Progenitor cell of endocrine pancreas (in vitro differentiated cells): ENCODE measurements around the gene VPS13A. TPM values are rescaled to one million over a fixed set of nuclear protein-coding genes. Genes with fewer than 3 reads are reported as not detected.

Experiments used
- DNase-seq: peaks from one replicate; pipeline ENCODE4 v3.0.0; 2021; ENCODE audit warnings: low spot score; ENCODE audit not compliant: unreplicated experiment
- H3K27ac Mint-ChIP-seq: 2 replicates; pipeline ENCODE4 v1.8.0; 2021; ENCODE audit warnings: mild to moderate bottlenecking, moderate library complexity, mixed read lengths
- H3K27me3 Mint-ChIP-seq: 2 replicates; pipeline ENCODE4 v1.8.0; 2021; ENCODE audit warnings: mixed read lengths
- H3K36me3 Mint-ChIP-seq: 2 replicates; pipeline ENCODE4 v1.8.0; 2022; ENCODE audit warnings: mixed read lengths; ENCODE audit not compliant: insufficient read depth
- H3K4me1 Mint-ChIP-seq: 2 replicates; pipeline ENCODE4 v1.8.0; 2021; ENCODE audit warnings: low read depth, mixed read lengths
- H3K4me3 Mint-ChIP-seq: 2 replicates; pipeline ENCODE4 v1.8.0; 2021; ENCODE audit warnings: low read depth, mild to moderate bottlenecking, moderate library complexity, mixed read lengths
- H3K9me3 Mint-ChIP-seq: 2 replicates; pipeline ENCODE4 v1.8.0; 2021; ENCODE audit warnings: low read depth, mixed read lengths
- CTCF ChIP-seq: fragments of 200-600 bp; sonication (generic); IDR thresholded peaks from one replicate; pipeline ENCODE4 v1.5.0; 2021; ENCODE audit warnings: antibody characterized with exemption, mild to moderate bottlenecking; ENCODE audit not compliant: unreplicated experiment
- total RNA-seq: library from RNA; stranded (reverse); gene quantifications from 2 replicates; pipeline ENCODE4 v1.2.1, GENCODE V29; 2021

Gene VPS13A
- total RNA-seq, 1 donor from 2014 or later, result 54.1 TPM

GRCh38 chr9:77462066-77462465 is 284.7 kb downstream of the VPS13A start:
- no peaks in the 10 kb centered on the region for H3K9me3 Mint-ChIP-seq
- no peak for TF ChIP-seq CTCF
- H3K4me1 Mint-ChIP-seq, result no peaks in the 10 kb centered on the region
- H3K4me3 Mint-ChIP-seq, result no peak overlapping the region
- no peak overlapping the region for H3K27ac Mint-ChIP-seq
- no peaks in the 10 kb centered on the region for H3K36me3 Mint-ChIP-seq
- DNase-seq, result no peak
- peaks cover 13% of the 10 kb centered on the region for H3K27me3 Mint-ChIP-seq

GRCh38 chr9:77463151-77463550 is 285.8 kb downstream of the VPS13A start:
- H3K27ac Mint-ChIP-seq, result no peak overlapping the region
- peaks cover 12% of the 10 kb centered on the region for H3K27me3 Mint-ChIP-seq
- H3K36me3 Mint-ChIP-seq, result no peaks in the 10 kb centered on the region
- no peaks in the 10 kb centered on the region for H3K9me3 Mint-ChIP-seq
- no peak for TF ChIP-seq CTCF
- H3K4me1 Mint-ChIP-seq, result no peaks in the 10 kb centered on the region
- H3K4me3 Mint-ChIP-seq, result no peak overlapping the region
- no peak for DNase-seq

DNA sequence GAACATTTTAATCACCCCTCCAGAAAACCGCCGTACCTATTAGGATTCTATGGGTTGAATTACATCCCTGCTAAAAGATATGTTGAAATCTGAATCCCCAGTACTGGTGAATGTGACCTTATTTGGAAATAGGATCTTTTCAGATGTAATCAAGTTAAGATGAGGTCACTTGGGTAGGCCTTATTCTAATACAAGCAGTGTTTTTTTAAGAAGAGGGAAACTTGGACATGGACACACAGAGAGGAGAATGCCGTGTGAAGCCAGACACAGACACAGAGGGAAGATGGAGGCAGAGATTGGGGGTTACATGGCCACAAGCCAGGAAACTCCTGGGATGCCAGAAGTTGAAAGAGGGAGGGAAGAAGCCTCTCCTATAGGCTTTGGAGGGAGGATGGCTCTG is 287.3 kb downstream of the VPS13A start:
- Mint-ChIP-seq H3K4me3 (no peak overlapping the region), H3K27me3 (peaks cover 12% of the 10 kb centered on the region), H3K9me3 (no peaks in the 10 kb centered on the region), H3K27ac (no peak overlapping the region), H3K4me1 (no peaks in the 10 kb centered on the region), H3K36me3 (no peaks in the 10 kb centered on the region)
- no peak for TF ChIP-seq CTCF
- no peak for DNase-seq

- no peaks in the 10 kb centered on the region for H3K36me3 Mint-ChIP-seq
- H3K4me3 Mint-ChIP-seq, result no peak overlapping the region
Measured at GRCh38 chr9:77469515-77470231, 292.3 kb downstream of the VPS13A start.

More at GRCh38 chr9:77469515-77470231, 292.3 kb downstream of the VPS13A start:
- no peak for TF ChIP-seq CTCF
- Mint-ChIP-seq H3K9me3 (peaks cover 4% of the 10 kb centered on the region), H3K27ac (no peak overlapping the region), H3K4me1 (no peaks in the 10 kb centered on the region), H3K27me3 (no peaks in the 10 kb centered on the region)
- DNase-seq, result no peak

Other genes with a start within 250 kb of the VPS13A start
- gene FOXB2, start 157.9 kb upstream of the VPS13A start, total RNA-seq, result not detected in 2 replicates